HCT116 (cell line): ENCODE measurements around the gene TMCC1. TPM values are rescaled to one million over a fixed set of nuclear protein-coding genes. Genes with fewer than 3 reads are reported as not detected.

Experiments
- ATAC-seq: fragments of 200-7000 bp; cut with Tn5 transposase; 2 replicates; pipeline ENCODE4 v1.9.1; 2020; ENCODE audit warnings: mild to moderate bottlenecking, moderate library complexity
- BruUV-seq: library from RNA; stranded (reverse); fragments of 400-500 nt; replicated peaks from 2 replicates; lab custom pipeline; 2021; lab: Mats Ljungman, UMichigan
- CTCF ChIA-PET: fragments of 300-600 bp; sonication (Branson Sonifier 250); formaldehyde crosslinking; loops from one replicate; lab custom pipeline; 2021; ENCODE audit warnings: antibody characterized with exemption; lab: Charles Lee
- POLR2A ChIA-PET: fragments of 300-600, 350-600 bp; sonication (Branson Sonifier 250); formaldehyde crosslinking; loops from one replicate; lab custom pipeline; 2021; ENCODE audit warnings: antibody characterized with exemption; lab: Charles Lee
- RAD21 ChIA-PET, 2 experiments: fragments of 300-600 bp; sonication (Branson Sonifier 250); formaldehyde crosslinking; loops; one replicate each; lab custom pipeline; 2023; ENCODE audit warnings: low total read pairs in 2 of 2; ENCODE audit not compliant: uncharacterized antibody in 2 of 2, unreplicated experiment in 2 of 2, low non-redundant PET in 1 of 2; lab: Charles Lee
- DNase-seq: peaks from one replicate; pipeline ENCODE4 v3.0.0-alpha.2; 2010; ENCODE audit warnings: low read depth, low spot score
- H2AFZ ChIP-seq: fragments of 200-600 bp; shearing (Covaris generic), sonication (generic); 2 replicates; pipeline ENCODE4 v1.6.1; 2017; ENCODE audit warnings: low read depth, mixed run types, mixed read lengths, antibody characterized with exemption, low read length; ENCODE audit not compliant: poor library complexity, severe bottlenecking
- H3K27ac ChIP-seq: 2 replicates; pipeline ENCODE4 v1.5.1; 2012; ENCODE audit warnings: low read depth, low read length
- H3K27me3 ChIP-seq: fragments of 200-600 bp; sonication (generic); 2 replicates; pipeline ENCODE4 v1.6.1; 2016; ENCODE audit warnings: mixed run types, low read length, mixed read lengths; ENCODE audit not compliant: insufficient read depth
- H3K36me3 ChIP-seq, 2 experiments: fragments of 200-500 bp in 1 of 2; fragments of 200-600 bp in 1 of 2; sonication (Bioruptor generic) in 1 of 2; sonication (generic) in 1 of 2; 2 replicates each; pipeline versions ENCODE4 v1.5.1 to v1.6.1; 2014 to 2016; ENCODE audit warnings: low read length in 2 of 2, inconsistent platforms in 1 of 2, mixed read lengths in 1 of 2, mixed run types in 1 of 2; ENCODE audit not compliant: insufficient read depth in 2 of 2, control insufficient read depth in 1 of 2
- H3K4me1 ChIP-seq, 2 experiments: fragments of 200-600 bp in 1 of 2; sonication (generic) in 1 of 2; 2 replicates each; pipeline versions ENCODE4 v1.5.1 to v1.6.1; 2012 to 2017; ENCODE audit warnings: low read length in 2 of 2, inconsistent platforms in 1 of 2, mild to moderate bottlenecking in 1 of 2, mixed read lengths in 1 of 2, mixed run types in 1 of 2, moderate library complexity in 1 of 2; ENCODE audit not compliant: insufficient read depth in 2 of 2, control insufficient read depth in 1 of 2
- H3K4me2 ChIP-seq: fragments of 200-600 bp; sonication (generic); 2 replicates; pipeline ENCODE4 v1.6.1; 2017; ENCODE audit warnings: mixed run types, low read length, mixed read lengths
- H3K4me3 ChIP-seq, 2 experiments: fragments of 200-600 bp in 1 of 2; sonication (generic) in 1 of 2; replicated peaks in 1 of 2; 2 replicates each; pipeline ENCODE4 v1.5.1; 2011 to 2016; ENCODE audit warnings: low read length in 2 of 2, control low read depth in 1 of 2, low read depth in 1 of 2, mild to moderate bottlenecking in 1 of 2, mixed read lengths in 1 of 2, mixed run types in 1 of 2
- H3K79me2 ChIP-seq: fragments of 200-600 bp; sonication (generic); 2 replicates; pipeline ENCODE4 v1.6.1; 2017; ENCODE audit warnings: mild to moderate bottlenecking, mixed run types, low read length, moderate library complexity, mixed read lengths; ENCODE audit not compliant: insufficient read depth
- H3K9ac ChIP-seq: fragments of 200-600 bp; sonication (generic); 2 replicates; pipeline ENCODE4 v1.6.1; 2016; ENCODE audit warnings: low read length, mixed read lengths
- H3K9me2 ChIP-seq: fragments of 200-600 bp; sonication (generic), shearing (Covaris generic); 2 replicates; pipeline ENCODE4 v1.6.1; 2017; ENCODE audit warnings: mixed run types, mild to moderate bottlenecking, moderate library complexity; ENCODE audit not compliant: insufficient read depth
- H3K9me3 ChIP-seq, 2 experiments: fragments of 200-500 bp in 1 of 2; fragments of 200-600 bp in 1 of 2; sonication (Bioruptor generic) in 1 of 2; sonication (generic) in 1 of 2; 2 replicates each; pipeline ENCODE4 v1.6.1; 2014 to 2017; ENCODE audit warnings: low read length in 2 of 2, mixed read lengths in 2 of 2, inconsistent platforms in 1 of 2, low read depth in 1 of 2, mild to moderate bottlenecking in 1 of 2, mixed run types in 1 of 2, moderate library complexity in 1 of 2; ENCODE audit not compliant: control insufficient read depth in 1 of 2, insufficient read depth in 1 of 2
- H4K20me1 ChIP-seq: fragments of 200-600 bp; sonication (generic), shearing (Covaris generic); 2 replicates; pipeline ENCODE4 v1.6.1; 2017; ENCODE audit warnings: mixed run types, mild to moderate bottlenecking, moderate library complexity; ENCODE audit not compliant: insufficient read depth
- ATF3 ChIP-seq: IDR thresholded peaks from 2 replicates; pipeline ENCODE4 v1.6.1; 2012
- CBX3 ChIP-seq: IDR thresholded peaks from 2 replicates; pipeline ENCODE4 v1.6.1; 2012; ENCODE audit warnings: low read depth
- CEBPB ChIP-seq: IDR thresholded peaks from 2 replicates; pipeline ENCODE4 v1.6.1; 2012; ENCODE audit warnings: low read depth
- CTCF ChIP-seq, 3 experiments: fragments of 200-600 bp in 1 of 3; sonication (generic) in 1 of 3; IDR thresholded peaks in 2 of 3; conservative IDR thresholded peaks in 1 of 3; 2 replicates each; pipeline ENCODE4 v1.5.1; 2012 to 2017; ENCODE audit warnings: low read depth in 2 of 3, low read length in 2 of 3, antibody characterized with exemption in 1 of 3, borderline replicate concordance in 1 of 3, control low read depth in 1 of 3, mild to moderate bottlenecking in 1 of 3, mixed read lengths in 1 of 3, mixed run types in 1 of 3, moderate library complexity in 1 of 3; ENCODE audit not compliant: insufficient read depth in 1 of 3
- EGR1 ChIP-seq: IDR thresholded peaks from 2 replicates; pipeline ENCODE4 v1.6.1; 2012; ENCODE audit warnings: low read depth
- ELF1 ChIP-seq: IDR thresholded peaks from 2 replicates; pipeline ENCODE4 v1.6.1; 2012; ENCODE audit warnings: low read depth, borderline replicate concordance
- EZH2 ChIP-seq: fragments of 200-600 bp; sonication (generic); IDR thresholded peaks from 2 replicates; pipeline ENCODE4 v1.6.1; 2017; ENCODE audit warnings: antibody characterized with exemption, mixed run types
- FOSL1 ChIP-seq: IDR thresholded peaks from 2 replicates; pipeline ENCODE4 v1.6.1; 2012; ENCODE audit warnings: low read depth
- MAX ChIP-seq: IDR thresholded peaks from 2 replicates; pipeline ENCODE4 v1.6.1; 2012
- POLR2A ChIP-seq: IDR thresholded peaks from 2 replicates; pipeline ENCODE4 v1.7.0; 2011; ENCODE audit warnings: borderline replicate concordance; ENCODE audit not compliant: insufficient read depth, insufficient read length; ENCODE audit errors: extremely low read depth
- POLR2AphosphoS5 ChIP-seq: IDR thresholded peaks from 2 replicates; pipeline ENCODE4 v1.6.1; 2011; ENCODE audit warnings: mild to moderate bottlenecking, low read depth, low read length, moderate library complexity
- RAD21 ChIP-seq: IDR thresholded peaks from 2 replicates; pipeline ENCODE4 v1.6.1; 2012; ENCODE audit warnings: low read depth, mild to moderate bottlenecking
- REST ChIP-seq: IDR thresholded peaks from 2 replicates; pipeline ENCODE4 v1.6.1; 2012; ENCODE audit warnings: low read depth
- SIN3A ChIP-seq: IDR thresholded peaks from 2 replicates; pipeline ENCODE4 v1.6.1; 2012; ENCODE audit warnings: low read depth
- SP1 ChIP-seq: IDR thresholded peaks from 2 replicates; pipeline ENCODE4 v1.6.1; 2012; ENCODE audit warnings: low read depth
- SRF ChIP-seq: IDR thresholded peaks from 2 replicates; pipeline ENCODE4 v1.6.1; 2012; ENCODE audit warnings: low read depth
- TCF7L2 ChIP-seq: IDR thresholded peaks from 2 replicates; pipeline ENCODE4 v1.7.0; 2011; ENCODE audit warnings: borderline replicate concordance, inconsistent platforms; ENCODE audit not compliant: insufficient read depth, insufficient read length; ENCODE audit errors: extremely low read depth
- ZBTB33 ChIP-seq: IDR thresholded peaks from 2 replicates; pipeline ENCODE4 v1.6.1; 2011; ENCODE audit warnings: mild to moderate bottlenecking, low read length, moderate library complexity; ENCODE audit not compliant: insufficient replicate concordance; ENCODE audit errors: extremely low read depth
- ZFX ChIP-seq: fragments of 450-650 bp; IDR thresholded peaks from 2 replicates; pipeline ENCODE4 v1.6.1; 2017
- intact Hi-C: fragments of 100-400 bp; cut with micrococcal nuclease; formaldehyde crosslinking; loops from 2 replicates; pipeline ENCODE4 v1.10.0; 2022
- total RNA-seq: library from RNA; stranded (reverse); gene quantifications from one replicate; pipeline ENCODE4 v1.2.1, GENCODE V29; 2021; ENCODE audit not compliant: unreplicated experiment

Gene TMCC1
- total RNA-seq, 1 experiment from 2014 or later, result 32.5 TPM

- H3K4me1 ChIP-seq, result no peaks in the 10 kb centered on the region
- RAD21 ChIA-PET, result no interaction called here
- TF ChIP-seq SRF (no peak), ELF1 (no peak), MAX (no peak), REST (no peak), SP1 (no peak), SIN3A (no peak), FOSL1 (no peak), TCF7L2 (no peak), CTCF (IDR thresholded peaks at IDR 0.05 in 2 of 3, conservative IDR thresholded peaks at IDR 0.05 in 1 of 3; ENCODE audit: borderline replicate concordance in 1 of 3, insufficient read depth in 1 of 3, low read depth in 2 of 3, low read length in 2 of 3) (no peak), ZFX (no peak), CEBPB (no peak), POLR2AphosphoS5 (no peak), ATF3 (no peak), EGR1 (no peak), CBX3 (no peak), EZH2 (no peak), POLR2A (no peak), RAD21 (no peak), ZBTB33 (no peak)
- TF ChIP-seq, all 23 proteins: peak for 0
- Histone ChIP-seq H3K27me3 (no peaks in the 10 kb centered on the region), H3K4me2 (no peak overlapping the region), H4K20me1 (no peaks in the 10 kb centered on the region), H3K9me2 (no peaks in the 10 kb centered on the region; the same call in 1 of the 2 replicates), H3K79me2 (peaks cover 7% of the 10 kb centered on the region; the same call in 1 of the 2 replicates), H3K9ac (no peak overlapping the region), H2AFZ (no peak overlapping the region), H3K27ac (no peak overlapping the region), H3K36me3 (no peaks in the 10 kb centered on the region), H3K9me3 (no peaks in the 10 kb centered on the region), H3K4me3 (no peak overlapping the region)
- no TSS peak for BruUV-seq
- ChIA-PET CTCF (no interaction called here), POLR2A (no interaction called here)
- DNase-seq (no peak), ATAC-seq (no peak)
- intact Hi-C loops, result no loop called here
Measured at GRCh38 chr3:129775870-129776269, 117.6 kb downstream of the TMCC1 start.
